Ishikawa (cell line): ENCODE measurements around the gene RNASE13.
A peak's percentile ranks its signal among the peaks of the same experiment; 100 is the strongest.

Experiments used
- CEBPB ChIP-seq: IDR thresholded peaks from 2 replicates; pipeline ENCODE4 v1.6.1; 2012
- CREB1 ChIP-seq: IDR thresholded peaks from 2 replicates; pipeline ENCODE4 v1.6.1; 2012; ENCODE audit warnings: low read depth
- EGR1 ChIP-seq: IDR thresholded peaks from 2 replicates; pipeline ENCODE4 v1.6.1; 2012
- EP300 ChIP-seq: IDR thresholded peaks from 2 replicates; pipeline ENCODE4 v1.6.1; 2012; ENCODE audit warnings: borderline replicate concordance
- FOXM1 ChIP-seq: IDR thresholded peaks from 2 replicates; pipeline ENCODE4 v1.6.1; 2012; ENCODE audit warnings: low read depth, borderline replicate concordance
- MAX ChIP-seq: IDR thresholded peaks from 2 replicates; pipeline ENCODE4 v1.6.1; 2012
- NFIC ChIP-seq: IDR thresholded peaks from 2 replicates; pipeline ENCODE4 v1.6.1; 2012
- RAD21 ChIP-seq: IDR thresholded peaks from 2 replicates; pipeline ENCODE4 v1.6.1; 2012; ENCODE audit warnings: low read depth
- REST ChIP-seq: IDR thresholded peaks from 2 replicates; pipeline ENCODE4 v1.6.1; 2012; ENCODE audit warnings: low read depth, mild to moderate bottlenecking
- TAF1 ChIP-seq: IDR thresholded peaks from 2 replicates; pipeline ENCODE4 v1.6.1; 2012; ENCODE audit warnings: low read depth, mild to moderate bottlenecking
- TCF12 ChIP-seq: IDR thresholded peaks from 2 replicates; pipeline ENCODE4 v1.6.1; 2012; ENCODE audit warnings: low read depth
- TEAD4 ChIP-seq: IDR thresholded peaks from 2 replicates; pipeline ENCODE4 v1.6.1; 2012
- YY1 ChIP-seq: IDR thresholded peaks from 2 replicates; pipeline ENCODE4 v1.6.1; 2012; ENCODE audit warnings: low read depth
- ZBTB7A ChIP-seq: IDR thresholded peaks from 2 replicates; pipeline ENCODE4 v1.6.1; 2012; ENCODE audit warnings: low read depth
- TF ChIP-seq, protein P1 (sequence below): IDR thresholded peaks from 2 replicates; pipeline ENCODE4 v1.6.1; 2012

Gene RNASE13

GRCh38 chr14:20998674-20999366 lies 35.8 kb downstream of the RNASE13 start, which contains the start of gene SLC39A2:
TSS of gene SLC39A2 (plus strand) at chr14:20999293. CDS start at chr14:20999447, 154 bp downstream.
- TF ChIP-seq, protein P1, sequence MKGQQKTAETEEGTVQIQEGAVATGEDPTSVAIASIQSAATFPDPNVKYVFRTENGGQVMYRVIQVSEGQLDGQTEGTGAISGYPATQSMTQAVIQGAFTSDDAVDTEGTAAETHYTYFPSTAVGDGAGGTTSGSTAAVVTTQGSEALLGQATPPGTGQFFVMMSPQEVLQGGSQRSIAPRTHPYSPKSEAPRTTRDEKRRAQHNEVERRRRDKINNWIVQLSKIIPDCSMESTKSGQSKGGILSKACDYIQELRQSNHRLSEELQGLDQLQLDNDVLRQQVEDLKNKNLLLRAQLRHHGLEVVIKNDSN = no peak
- TF ChIP-seq TCF12 (0 out of 2 replicates have a peak, but pooled peaks have one; percentile 35), EP300 (0 out of 2 replicates have a peak, but pooled peaks have one; percentile 28)

- no peak for TF ChIP-seq TAF1
- no peak for TF ChIP-seq NFIC
- TF ChIP-seq CREB1 = no peak
- TF ChIP-seq, protein P1 = no peak
- TF ChIP-seq ZBTB7A = no peak
- no peak for TF ChIP-seq TCF12
- no peak for TF ChIP-seq CEBPB
- TF ChIP-seq TEAD4 = no peak
- TF ChIP-seq EGR1 = no peak
- TF ChIP-seq YY1 = no peak
- no peak for TF ChIP-seq REST
- TF ChIP-seq RAD21 = no peak
- TF ChIP-seq EP300 = no peak
- TF ChIP-seq FOXM1 = no peak
- no peak for TF ChIP-seq MAX
Observed at GRCh38 chr14:20998139-20998538, 36.5 kb downstream of the RNASE13 start.

GRCh38 chr14:20997564-20997963 lies 37.0 kb downstream of the RNASE13 start:
- TF ChIP-seq CEBPB = no peak
- no peak for TF ChIP-seq TAF1
- no peak for TF ChIP-seq NFIC
- TF ChIP-seq ZBTB7A = no peak
- TF ChIP-seq MAX = no peak
- TF ChIP-seq REST = no peak
- TF ChIP-seq RAD21 = no peak
- TF ChIP-seq FOXM1 = no peak
- no peak for TF ChIP-seq CREB1
- no peak for TF ChIP-seq EP300
- TF ChIP-seq EGR1 = no peak
- TF ChIP-seq TCF12 = no peak
- TF ChIP-seq, protein P1 = no peak
- no peak for TF ChIP-seq TEAD4
- no peak for TF ChIP-seq YY1

DNA sequence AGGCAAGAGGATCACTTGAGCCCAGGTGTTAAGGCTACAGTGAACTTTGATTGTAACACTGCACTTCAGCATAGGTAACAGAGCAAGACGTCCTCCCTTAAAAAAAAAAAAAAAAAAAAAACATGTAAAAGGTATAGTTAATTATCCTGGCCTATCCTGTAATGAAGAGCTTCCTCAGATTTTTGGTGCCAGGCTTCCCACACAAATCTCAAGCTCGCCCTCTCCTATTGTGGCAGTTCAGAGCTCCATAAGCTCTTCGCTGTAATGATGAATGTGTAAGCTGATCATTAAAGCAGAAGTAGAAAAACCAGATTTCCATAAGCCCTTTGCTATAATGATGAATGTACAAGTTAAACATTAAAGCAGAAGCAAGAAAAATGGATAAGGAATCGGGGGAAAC lies 37.5 kb downstream of the RNASE13 start:
- no peak for TF ChIP-seq ZBTB7A
- TF ChIP-seq CREB1 = no peak
- TF ChIP-seq FOXM1 = no peak
- TF ChIP-seq CEBPB = no peak
- TF ChIP-seq EP300 = no peak
- TF ChIP-seq NFIC = no peak
- no peak for TF ChIP-seq MAX
- no peak for TF ChIP-seq RAD21
- no peak for TF ChIP-seq TEAD4
- no peak for TF ChIP-seq TCF12

- TF ChIP-seq EP300 = no peak
- TF ChIP-seq TCF12 = no peak
- TF ChIP-seq FOXM1 = no peak
- TF ChIP-seq, protein P1 = no peak
Observed at GRCh38 chr14:20996521-20996920, 38.1 kb downstream of the RNASE13 start.
